HCT116 (cell line): ENCODE data around the gene RETSAT.
"Not testable (repeated sequence)": the region's sequence is repeated elsewhere in the genome, so short reads cannot be mapped to it uniquely, and the experiment has no call there.

Source experiments
- EZH2 ChIP-seq: fragments of 200-600 bp; sonication (generic); IDR thresholded peaks from 2 replicates; pipeline ENCODE4 v1.6.1; 2017; ENCODE audit warnings: antibody characterized with exemption, mixed run types
- POLR2AphosphoS5 ChIP-seq: IDR thresholded peaks from 2 replicates; pipeline ENCODE4 v1.6.1; 2011; ENCODE audit warnings: mild to moderate bottlenecking, low read depth, low read length, moderate library complexity

- not testable (repeated sequence) for TF ChIP-seq EZH2, POLR2AphosphoS5
Measured at GRCh38 chr2:85383151-85383550, 28.8 kb upstream of the RETSAT start.
